ENCODE results near the gene GPR183. TPM values are rescaled to one million over a fixed set of nuclear protein-coding genes. Genes with fewer than 3 reads are reported as not detected.

Gene GPR183
- total RNA-seq, 1 donor from 2014 or later, result not detected

DNA sequence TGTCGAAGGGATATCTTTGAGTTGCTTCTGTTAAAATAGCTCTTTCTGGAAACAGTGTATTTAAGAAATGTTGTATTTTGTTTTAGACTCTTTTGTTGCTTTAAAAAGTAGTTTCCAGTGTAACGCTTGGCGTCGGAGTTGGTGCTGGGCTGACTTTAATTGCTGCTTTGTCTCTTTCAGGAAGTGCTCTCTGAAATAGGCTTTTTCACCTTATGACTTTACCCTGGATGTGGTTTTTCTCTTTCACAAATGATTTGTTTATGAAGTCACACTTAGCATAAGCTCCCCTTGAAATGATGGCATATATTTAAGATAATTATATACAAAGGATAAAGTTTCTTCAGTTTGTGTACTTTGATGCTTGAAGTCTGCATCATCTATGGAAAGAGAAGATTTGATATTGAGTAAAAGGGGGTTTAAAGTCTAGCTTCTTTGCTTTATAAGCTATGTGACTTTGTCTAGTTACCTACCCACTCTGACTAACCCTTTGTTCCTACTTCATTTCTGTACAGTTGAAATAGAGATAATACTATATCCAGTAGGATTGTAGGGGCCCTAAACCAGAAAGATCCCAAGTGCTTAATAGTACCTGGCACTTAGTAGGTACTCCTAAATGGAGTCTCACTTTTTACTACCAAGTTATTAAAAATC lies 48.9 kb downstream of the GPR183 start, which contains the start of gene GPR18:
GPR18 (minus strand) TSS at position 170 of the 651 bp plus-strand sequence. CDS start 2,507 bp downstream, outside the sequence.
- no peak for DNase-seq (ENCODE audit: low read depth, low spot score)
- Mint-ChIP-seq H3K36me3 (ENCODE audit: low read depth) (peaks cover 9% of the 10 kb centered on the region), H3K27ac (ENCODE audit: unreplicated experiment) (peak within 1 kb of the TSS; percentile 78), H3K4me1 (peaks cover 25% of the 10 kb centered on the region), H3K4me3 (no peak within 1 kb of the TSS), H3K9me3 (no peaks in the 10 kb centered on the region), H3K27me3 (ENCODE audit: low read depth) (no peaks in the 10 kb centered on the region)
- TF ChIP-seq, protein P1, sequence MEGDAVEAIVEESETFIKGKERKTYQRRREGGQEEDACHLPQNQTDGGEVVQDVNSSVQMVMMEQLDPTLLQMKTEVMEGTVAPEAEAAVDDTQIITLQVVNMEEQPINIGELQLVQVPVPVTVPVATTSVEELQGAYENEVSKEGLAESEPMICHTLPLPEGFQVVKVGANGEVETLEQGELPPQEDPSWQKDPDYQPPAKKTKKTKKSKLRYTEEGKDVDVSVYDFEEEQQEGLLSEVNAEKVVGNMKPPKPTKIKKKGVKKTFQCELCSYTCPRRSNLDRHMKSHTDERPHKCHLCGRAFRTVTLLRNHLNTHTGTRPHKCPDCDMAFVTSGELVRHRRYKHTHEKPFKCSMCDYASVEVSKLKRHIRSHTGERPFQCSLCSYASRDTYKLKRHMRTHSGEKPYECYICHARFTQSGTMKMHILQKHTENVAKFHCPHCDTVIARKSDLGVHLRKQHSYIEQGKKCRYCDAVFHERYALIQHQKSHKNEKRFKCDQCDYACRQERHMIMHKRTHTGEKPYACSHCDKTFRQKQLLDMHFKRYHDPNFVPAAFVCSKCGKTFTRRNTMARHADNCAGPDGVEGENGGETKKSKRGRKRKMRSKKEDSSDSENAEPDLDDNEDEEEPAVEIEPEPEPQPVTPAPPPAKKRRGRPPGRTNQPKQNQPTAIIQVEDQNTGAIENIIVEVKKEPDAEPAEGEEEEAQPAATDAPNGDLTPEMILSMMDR (conservative IDR thresholded peaks at IDR 0.05), result no peak

DNA sequence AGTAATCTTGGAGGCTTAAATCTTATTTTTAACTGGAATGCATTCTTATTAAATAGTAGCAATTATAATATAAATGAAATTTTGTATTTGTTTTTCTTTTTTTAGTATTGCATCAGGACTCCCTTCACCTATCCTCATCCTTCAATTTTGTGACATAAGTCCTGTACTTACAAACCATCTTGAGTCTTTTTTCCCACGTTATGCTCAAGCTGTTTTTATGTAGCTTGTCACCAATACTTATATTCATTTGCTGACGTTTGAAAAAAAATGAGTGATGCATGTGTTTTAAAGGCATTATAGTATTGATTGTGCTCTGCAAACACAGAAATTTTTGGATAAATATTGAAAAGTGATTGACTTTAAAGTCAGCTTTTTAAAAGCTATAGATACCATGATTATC lies 49.9 kb downstream of the GPR183 start:
- Mint-ChIP-seq H3K27ac (ENCODE audit: unreplicated experiment) (no peak overlapping the region), H3K4me1 (peaks cover 25% of the 10 kb centered on the region), H3K4me3 (no peak overlapping the region), H3K36me3 (ENCODE audit: low read depth) (peaks cover 9% of the 10 kb centered on the region), H3K9me3 (no peaks in the 10 kb centered on the region), H3K27me3 (ENCODE audit: low read depth) (no peaks in the 10 kb centered on the region)
- DNase-seq (ENCODE audit: low read depth, low spot score), result no peak
- TF ChIP-seq, protein P1 (conservative IDR thresholded peaks at IDR 0.05), result no peak

GRCh38 chr13:99256709-99257108 lies 50.5 kb downstream of the GPR183 start:
- no peaks in the 10 kb centered on the region for H3K9me3 Mint-ChIP-seq
- no peaks in the 10 kb centered on the region for H3K27me3 Mint-ChIP-seq (ENCODE audit: low read depth)
- TF ChIP-seq, protein P1 (conservative IDR thresholded peaks at IDR 0.05), result no peak
- no peak for DNase-seq (ENCODE audit: low read depth, low spot score)
- H3K27ac Mint-ChIP-seq (ENCODE audit: unreplicated experiment), result no peak overlapping the region
- peaks cover 13% of the 10 kb centered on the region for H3K36me3 Mint-ChIP-seq (ENCODE audit: low read depth)
- peaks cover 25% of the 10 kb centered on the region for H3K4me1 Mint-ChIP-seq
- H3K4me3 Mint-ChIP-seq, result no peak overlapping the region

GRCh38 chr13:99256283-99256682 lies 50.9 kb downstream of the GPR183 start:
- H3K27me3 Mint-ChIP-seq (ENCODE audit: low read depth), result no peaks in the 10 kb centered on the region
- peaks cover 13% of the 10 kb centered on the region for H3K36me3 Mint-ChIP-seq (ENCODE audit: low read depth)
- TF ChIP-seq, protein P1 (conservative IDR thresholded peaks at IDR 0.05), result no peak
- H3K9me3 Mint-ChIP-seq, result no peaks in the 10 kb centered on the region
- peaks cover 22% of the 10 kb centered on the region for H3K4me1 Mint-ChIP-seq
- no peak overlapping the region for H3K4me3 Mint-ChIP-seq
- DNase-seq (ENCODE audit: low read depth, low spot score), result no peak
- H3K27ac Mint-ChIP-seq (ENCODE audit: unreplicated experiment), result no peak overlapping the region

GRCh38 chr13:99255271-99255670 lies 51.9 kb downstream of the GPR183 start:
- DNase-seq (ENCODE audit: low read depth, low spot score), result no peak
- TF ChIP-seq, protein P1 (conservative IDR thresholded peaks at IDR 0.05), result no peak
- H3K27me3 Mint-ChIP-seq (ENCODE audit: low read depth), result no peaks in the 10 kb centered on the region
- H3K27ac Mint-ChIP-seq (ENCODE audit: unreplicated experiment), result no peak overlapping the region
- peaks cover 13% of the 10 kb centered on the region for H3K4me1 Mint-ChIP-seq
- H3K9me3 Mint-ChIP-seq, result no peaks in the 10 kb centered on the region
- peaks cover 13% of the 10 kb centered on the region for H3K36me3 Mint-ChIP-seq (ENCODE audit: low read depth)
- H3K4me3 Mint-ChIP-seq, result no peak overlapping the region
